ENCODE data around the gene BPIFB3.

BPIFB3 gene

DNA sequence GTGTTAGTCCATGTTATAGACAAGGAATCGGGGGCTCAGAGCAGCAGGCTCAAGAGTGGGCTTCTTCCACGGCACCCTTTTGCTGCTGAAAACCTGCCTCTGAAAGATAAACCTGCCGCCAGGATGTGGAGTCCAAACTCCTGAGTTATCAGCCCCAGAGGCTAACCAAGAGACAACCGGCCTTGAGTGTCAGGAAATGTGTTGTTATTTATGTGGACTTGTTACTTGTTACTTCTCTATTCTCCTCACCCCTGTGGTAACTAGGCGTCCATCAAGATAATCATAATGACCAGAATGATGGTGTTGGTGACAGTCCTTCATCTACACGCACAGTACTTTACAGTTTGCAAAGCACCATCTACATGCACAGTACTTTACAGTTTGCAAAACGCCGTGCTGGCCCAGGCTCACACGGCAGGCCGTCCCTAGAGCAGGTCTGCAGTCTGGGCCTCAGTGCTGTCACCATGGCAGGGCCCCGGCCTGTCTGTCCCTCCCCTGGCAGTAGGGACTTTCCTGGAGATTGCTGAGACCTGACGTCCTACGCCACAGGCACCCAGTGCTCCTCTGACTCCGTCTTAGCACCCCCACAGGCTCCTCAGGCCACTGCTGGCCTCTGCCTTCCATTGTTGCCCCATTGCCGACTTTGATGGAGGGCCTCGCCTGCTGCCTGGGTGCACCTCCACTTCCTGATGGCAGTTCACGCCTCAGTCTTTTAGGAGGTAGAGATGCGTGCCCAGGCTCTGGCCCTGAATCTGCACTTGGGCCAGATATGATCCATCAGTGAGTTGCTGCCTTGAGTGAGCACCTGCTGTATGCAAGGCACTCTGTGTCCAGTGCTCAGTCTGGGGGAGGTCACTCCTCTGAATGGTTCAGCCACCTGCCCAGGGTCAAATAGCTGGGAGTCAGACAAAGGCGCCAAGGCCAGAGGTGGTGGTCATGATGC lies 16.7 kb downstream of the BPIFB3 start:
- peaks cover 20% of the 10 kb centered on the region for H3K27me3 ChIP-seq (ENCODE audit: insufficient read depth, low read depth)
- no peak overlapping the region for H2AFZ ChIP-seq (ENCODE audit: low read depth)
- no peaks in the 10 kb centered on the region for H3K4me1 ChIP-seq (ENCODE audit: low read depth, poor library complexity, severe bottlenecking)
- H4K20me1 ChIP-seq (ENCODE audit: insufficient read depth) = no peaks in the 10 kb centered on the region
- H3K4me3 ChIP-seq (IDR thresholded peaks at IDR 0.05; ENCODE audit: insufficient read depth, low read depth, low read length) = no peak overlapping the region
- no peaks in the 10 kb centered on the region for H3K36me3 ChIP-seq (ENCODE audit: insufficient read depth)
- no peak overlapping the region for H3K9ac ChIP-seq
- no peaks in the 10 kb centered on the region for H3K79me2 ChIP-seq (ENCODE audit: insufficient read depth, low read depth)
- TF ChIP-seq, protein P1, sequence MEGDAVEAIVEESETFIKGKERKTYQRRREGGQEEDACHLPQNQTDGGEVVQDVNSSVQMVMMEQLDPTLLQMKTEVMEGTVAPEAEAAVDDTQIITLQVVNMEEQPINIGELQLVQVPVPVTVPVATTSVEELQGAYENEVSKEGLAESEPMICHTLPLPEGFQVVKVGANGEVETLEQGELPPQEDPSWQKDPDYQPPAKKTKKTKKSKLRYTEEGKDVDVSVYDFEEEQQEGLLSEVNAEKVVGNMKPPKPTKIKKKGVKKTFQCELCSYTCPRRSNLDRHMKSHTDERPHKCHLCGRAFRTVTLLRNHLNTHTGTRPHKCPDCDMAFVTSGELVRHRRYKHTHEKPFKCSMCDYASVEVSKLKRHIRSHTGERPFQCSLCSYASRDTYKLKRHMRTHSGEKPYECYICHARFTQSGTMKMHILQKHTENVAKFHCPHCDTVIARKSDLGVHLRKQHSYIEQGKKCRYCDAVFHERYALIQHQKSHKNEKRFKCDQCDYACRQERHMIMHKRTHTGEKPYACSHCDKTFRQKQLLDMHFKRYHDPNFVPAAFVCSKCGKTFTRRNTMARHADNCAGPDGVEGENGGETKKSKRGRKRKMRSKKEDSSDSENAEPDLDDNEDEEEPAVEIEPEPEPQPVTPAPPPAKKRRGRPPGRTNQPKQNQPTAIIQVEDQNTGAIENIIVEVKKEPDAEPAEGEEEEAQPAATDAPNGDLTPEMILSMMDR (conservative IDR thresholded peaks at IDR 0.05; ENCODE audit: low read depth, low read length) = no peak
- no peak overlapping the region for H3K27ac ChIP-seq
- H3K4me2 ChIP-seq = no peak overlapping the region

DNA sequence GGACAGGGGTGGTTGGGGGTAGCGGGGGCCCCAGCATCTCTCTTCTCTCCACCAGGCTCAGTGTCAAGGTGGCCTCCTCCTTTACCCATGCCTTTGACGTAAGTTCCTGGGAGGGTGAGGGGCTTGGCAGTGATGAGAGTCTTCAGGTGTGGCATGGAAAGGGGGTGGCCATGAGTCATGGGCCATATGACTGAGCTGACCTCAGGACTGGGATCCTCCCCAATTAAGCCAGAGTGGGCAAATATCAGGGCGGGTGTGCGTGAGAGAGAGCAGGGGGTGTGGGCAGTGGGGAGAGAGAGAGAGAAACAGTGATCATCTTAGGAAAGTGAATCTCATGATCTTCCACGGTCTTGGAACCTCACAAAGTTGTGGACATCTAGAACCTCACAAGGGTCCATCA lies 17.5 kb downstream of the BPIFB3 start:
- Histone ChIP-seq H3K9ac (no peak overlapping the region), H3K27me3 (ENCODE audit: insufficient read depth, low read depth) (peaks cover 26% of the 10 kb centered on the region), H3K36me3 (ENCODE audit: insufficient read depth) (no peaks in the 10 kb centered on the region), H3K27ac (no peak overlapping the region), H4K20me1 (ENCODE audit: insufficient read depth) (no peaks in the 10 kb centered on the region), H2AFZ (ENCODE audit: low read depth) (no peak overlapping the region), H3K4me3 (IDR thresholded peaks at IDR 0.05; ENCODE audit: insufficient read depth, low read depth, low read length) (no peak overlapping the region), H3K4me2 (no peak overlapping the region), H3K79me2 (ENCODE audit: insufficient read depth, low read depth) (no peaks in the 10 kb centered on the region), H3K4me1 (ENCODE audit: low read depth, poor library complexity, severe bottlenecking) (no peaks in the 10 kb centered on the region)
- TF ChIP-seq, protein P1 (conservative IDR thresholded peaks at IDR 0.05; ENCODE audit: low read depth, low read length) = no peak

DNA sequence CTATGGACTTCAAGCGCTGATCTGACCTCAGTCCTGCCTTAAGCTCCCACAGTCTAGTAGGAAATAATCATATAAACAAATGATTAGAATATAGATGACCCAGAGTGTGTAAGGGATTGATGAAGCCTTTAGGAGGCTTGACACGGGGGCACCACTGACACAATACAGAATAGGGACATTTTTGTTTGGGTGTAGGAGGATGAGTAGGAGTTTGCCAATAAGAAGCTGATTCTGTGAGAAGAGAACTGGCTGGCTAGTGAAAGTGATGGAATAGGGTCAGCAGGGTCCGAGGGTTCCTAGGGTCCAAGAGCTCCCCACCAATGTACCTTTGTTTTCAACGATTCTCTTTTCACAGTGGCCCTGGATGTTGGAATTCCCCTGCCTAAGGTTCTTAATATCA lies 18.7 kb downstream of the BPIFB3 start:
- Histone ChIP-seq H3K79me2 (ENCODE audit: insufficient read depth, low read depth) (no peaks in the 10 kb centered on the region), H3K27me3 (ENCODE audit: insufficient read depth, low read depth) (peaks cover 26% of the 10 kb centered on the region)

DNA sequence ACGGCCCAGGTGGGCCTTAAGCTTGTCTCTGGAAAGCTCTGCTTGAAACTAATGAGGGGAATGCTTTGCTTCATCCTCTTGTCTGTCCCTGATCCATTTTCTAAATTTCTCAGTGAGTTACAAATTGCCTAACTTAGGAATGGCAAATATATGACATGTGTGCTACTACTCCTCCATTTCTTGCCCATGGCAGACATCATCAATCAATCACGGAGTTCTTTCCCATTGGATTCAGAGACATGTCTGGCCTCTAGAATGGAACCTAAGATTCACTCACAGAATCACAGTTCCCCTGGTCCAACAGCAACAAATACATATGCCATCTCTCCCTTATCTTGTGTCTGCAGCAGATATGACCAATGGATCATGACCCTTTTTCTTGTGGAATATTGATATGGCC lies 19.1 kb downstream of the BPIFB3 start:
- TF ChIP-seq, protein P1 (conservative IDR thresholded peaks at IDR 0.05; ENCODE audit: low read depth, low read length) = no peak
- Histone ChIP-seq H3K9ac (no peak overlapping the region), H3K4me3 (IDR thresholded peaks at IDR 0.05; ENCODE audit: insufficient read depth, low read depth, low read length) (no peak overlapping the region), H4K20me1 (ENCODE audit: insufficient read depth) (no peaks in the 10 kb centered on the region), H3K27me3 (ENCODE audit: insufficient read depth, low read depth) (peaks cover 26% of the 10 kb centered on the region), H3K79me2 (ENCODE audit: insufficient read depth, low read depth) (no peaks in the 10 kb centered on the region), H3K27ac (no peak overlapping the region), H3K36me3 (ENCODE audit: insufficient read depth) (no peaks in the 10 kb centered on the region), H3K4me2 (no peak overlapping the region), H3K4me1 (ENCODE audit: low read depth, poor library complexity, severe bottlenecking) (no peaks in the 10 kb centered on the region), H2AFZ (ENCODE audit: low read depth) (no peak overlapping the region)

More for the DNA sequence above, 18.7 kb downstream of the BPIFB3 start:
- H3K4me3 ChIP-seq (IDR thresholded peaks at IDR 0.05; ENCODE audit: insufficient read depth, low read depth, low read length) = no peak overlapping the region
- no peaks in the 10 kb centered on the region for H3K4me1 ChIP-seq (ENCODE audit: low read depth, poor library complexity, severe bottlenecking)
- TF ChIP-seq, protein P1 (conservative IDR thresholded peaks at IDR 0.05; ENCODE audit: low read depth, low read length) = no peak
- H3K36me3 ChIP-seq (ENCODE audit: insufficient read depth) = no peaks in the 10 kb centered on the region
- no peaks in the 10 kb centered on the region for H4K20me1 ChIP-seq (ENCODE audit: insufficient read depth)
- H3K9ac ChIP-seq = no peak overlapping the region
- H3K27ac ChIP-seq = no peak overlapping the region
- no peak overlapping the region for H2AFZ ChIP-seq (ENCODE audit: low read depth)
- H3K4me2 ChIP-seq = no peak overlapping the region

Data from KMS-11 (cell line).